Liver (tissue), 3 donors: ENCODE measurements around the gene PRRG4.

Experiments used
- CTCF ChIP-seq: fragments of 150-350 bp; IDR thresholded peaks from 2 replicates; pipeline ENCODE4 v1.5.1; 2017; ENCODE audit warnings: improper control_type of control experiment, low read depth, low read length; ENCODE audit not compliant: missing input control
- EGR1 ChIP-seq, 2 donors: IDR thresholded peaks; 2 replicates each; pipeline ENCODE4 v1.6.1; 2016 to 2018; ENCODE audit warnings: antibody characterized with exemption in 2 of 2, low read depth in 2 of 2
- FOXA2 ChIP-seq: IDR thresholded peaks from 2 replicates; pipeline ENCODE4 v1.6.1; 2016; ENCODE audit warnings: antibody characterized with exemption
- GABPA ChIP-seq, 2 donors: IDR thresholded peaks in 1 of 2; conservative IDR thresholded peaks in 1 of 2; 2 replicates each; pipeline ENCODE4 v1.6.1; 2016; ENCODE audit warnings: antibody characterized with exemption in 2 of 2, mild to moderate bottlenecking in 1 of 2, moderate library complexity in 1 of 2
- JUND ChIP-seq, 2 donors: IDR thresholded peaks; 2 replicates each; pipeline ENCODE4 v1.6.1; 2016; ENCODE audit warnings: antibody characterized with exemption in 2 of 2
- REST ChIP-seq: IDR thresholded peaks from 2 replicates; pipeline ENCODE4 v1.6.1; 2016; ENCODE audit warnings: antibody characterized with exemption, mild to moderate bottlenecking
- RXRA ChIP-seq, 2 donors: IDR thresholded peaks; 2 replicates each; pipeline ENCODE4 v1.6.1; 2017 to 2018; ENCODE audit warnings: antibody characterized with exemption in 2 of 2, mild to moderate bottlenecking in 1 of 2
- SP1 ChIP-seq: IDR thresholded peaks from 2 replicates; pipeline ENCODE4 v1.6.1; 2018; ENCODE audit warnings: antibody characterized with exemption, mild to moderate bottlenecking
- ZBTB33 ChIP-seq: IDR thresholded peaks from 2 replicates; pipeline ENCODE4 v1.6.1; 2016; ENCODE audit warnings: antibody characterized with exemption
- TF ChIP-seq, protein P1 (sequence below): IDR thresholded peaks from 2 replicates; pipeline ENCODE4 v1.6.1; 2016; ENCODE audit warnings: antibody characterized with exemption
- donor health status: healthy.
- donor health status: healthy.

- TF ChIP-seq CTCF = no peak
- TF ChIP-seq EGR1 (IDR thresholded peaks at IDR 0.05; ENCODE audit: low read depth in 2 of 2) = no peak
- no peak for TF ChIP-seq REST
- TF ChIP-seq SP1 = no peak
- no peak for TF ChIP-seq RXRA (IDR thresholded peaks at IDR 0.05)
- TF ChIP-seq JUND (IDR thresholded peaks at IDR 0.05) = no peak
- TF ChIP-seq FOXA2 = no peak
- TF ChIP-seq, protein P1, sequence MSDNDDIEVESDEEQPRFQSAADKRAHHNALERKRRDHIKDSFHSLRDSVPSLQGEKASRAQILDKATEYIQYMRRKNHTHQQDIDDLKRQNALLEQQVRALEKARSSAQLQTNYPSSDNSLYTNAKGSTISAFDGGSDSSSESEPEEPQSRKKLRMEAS = no peak
- TF ChIP-seq ZBTB33 = no peak
- TF ChIP-seq GABPA (IDR thresholded peaks at IDR 0.05 in 1 of 2, conservative IDR thresholded peaks at IDR 0.05 in 1 of 2) = no peak
Measured at GRCh38 chr11:32902089-32902665, 72.5 kb downstream of the PRRG4 start.
